NK-92 (cell line): Measurements from ENCODE around the gene AUTS2.
"Not testable (repeated sequence)": the region's sequence is repeated elsewhere in the genome, so short reads cannot be mapped to it uniquely, and the experiment has no call there.

Source experiments
- DNase-seq: peaks from one replicate; lab custom pipeline; 2025; ENCODE audit not compliant: unreplicated experiment; lab: John Stamatoyannopoulos, UW

Gene AUTS2

GRCh38 chr7:70355198-70356020 is 757.1 kb downstream of the AUTS2 start:
- no peak for DNase-seq

- no peak for DNase-seq
Observed at GRCh38 chr7:70356085-70356786, 758.0 kb downstream of the AUTS2 start.

- no peak for DNase-seq
Observed at GRCh38 chr7:70356787-70357328, 758.6 kb downstream of the AUTS2 start.

GRCh38 chr7:70360557-70360956 is 762.3 kb downstream of the AUTS2 start:
- no peak for DNase-seq

- DNase-seq = no peak
Observed at GRCh38 chr7:70361821-70362220, 763.5 kb downstream of the AUTS2 start.

- DNase-seq = not testable (repeated sequence)
Observed at GRCh38 chr7:70364393-70364792, 766.1 kb downstream of the AUTS2 start.

- DNase-seq = no peak
Observed at GRCh38 chr7:70371652-70372051, 773.4 kb downstream of the AUTS2 start.

- no peak for DNase-seq
Observed at GRCh38 chr7:70372768-70373515, 774.7 kb downstream of the AUTS2 start.

- no peak for DNase-seq
Observed at GRCh38 chr7:70374772-70375533, 776.7 kb downstream of the AUTS2 start.

- no peak for DNase-seq
Observed at GRCh38 chr7:70376561-70377031, 778.3 kb downstream of the AUTS2 start.

GRCh38 chr7:70377957-70378356 is 779.7 kb downstream of the AUTS2 start:
- no peak for DNase-seq

GRCh38 chr7:70379210-70379609 is 780.9 kb downstream of the AUTS2 start:
- DNase-seq = no peak

GRCh38 chr7:70380421-70381015 is 782.2 kb downstream of the AUTS2 start:
- DNase-seq = no peak

GRCh38 chr7:70383066-70383782 is 784.9 kb downstream of the AUTS2 start:
- no peak for DNase-seq

- no peak for DNase-seq
Observed at GRCh38 chr7:70384024-70384423, 785.7 kb downstream of the AUTS2 start.

GRCh38 chr7:70384891-70385290 is 786.6 kb downstream of the AUTS2 start:
- DNase-seq = no peak

- no peak for DNase-seq
Observed at GRCh38 chr7:70387217-70387616, 788.9 kb downstream of the AUTS2 start.

- no peak for DNase-seq
Observed at GRCh38 chr7:70389531-70390151, 791.4 kb downstream of the AUTS2 start.

GRCh38 chr7:70390251-70390650 is 792.0 kb downstream of the AUTS2 start:
- no peak for DNase-seq
